HTR-8/SVneo (cell line): ENCODE measurements around the gene PTCHD4.
"Not testable (repeated sequence)": the region's sequence is repeated elsewhere in the genome, so short reads cannot be mapped to it uniquely, and the experiment has no call there.

Source experiments
- DNase-seq: peaks from one replicate; pipeline ENCODE4 v3.0.0; 2011; ENCODE audit warnings: low spot score, mixed read lengths; ENCODE audit not compliant: insufficient read length
- FAIRE-seq: peaks from 2 replicates; lab custom pipeline; 2011; peaks lifted over from hg19 to GRCh38; lab: Jason Lieb, UNC

Gene PTCHD4

GRCh38 chr6:48111143-48111506 lies at the start of gene PTCHD4:
Gene PTCHD4 (minus strand): TSS chr6:48111197. CDS start chr6:48068957, 42,240 bp downstream.
- DNase-seq (peak; percentile 59), FAIRE-seq (no peak)

GRCh38 chr6:48151142-48151541 lies 40.1 kb upstream of the PTCHD4 start:
- DNase-seq (no peak), FAIRE-seq (no peak)

- FAIRE-seq: no peak
- no peak for DNase-seq
Measured at GRCh38 chr6:48150701-48151100, 39.7 kb upstream of the PTCHD4 start.

GRCh38 chr6:48147051-48147450 lies 36.1 kb upstream of the PTCHD4 start:
- no peak for DNase-seq
- no peak for FAIRE-seq

GRCh38 chr6:48144021-48144420 lies 33.0 kb upstream of the PTCHD4 start:
- FAIRE-seq (no peak), DNase-seq (no peak)

- DNase-seq (no peak), FAIRE-seq (no peak)
Measured at GRCh38 chr6:48141975-48142374, 31.0 kb upstream of the PTCHD4 start.

GRCh38 chr6:48139818-48140614 lies 29.0 kb upstream of the PTCHD4 start:
- no peak for DNase-seq
- FAIRE-seq: no peak

GRCh38 chr6:48136856-48137255 lies 25.9 kb upstream of the PTCHD4 start:
- DNase-seq: no peak
- FAIRE-seq: no peak

- FAIRE-seq (no peak), DNase-seq (peak; percentile 23)
Measured at GRCh38 chr6:48135323-48136084, 24.5 kb upstream of the PTCHD4 start.

- no peak for FAIRE-seq
- DNase-seq: no peak
Measured at GRCh38 chr6:48134246-48134645, 23.2 kb upstream of the PTCHD4 start.

- DNase-seq: no peak
- FAIRE-seq: no peak
Measured at GRCh38 chr6:48123601-48124000, 12.6 kb upstream of the PTCHD4 start.

- not testable (repeated sequence) for DNase-seq, FAIRE-seq
Measured at GRCh38 chr6:48121983-48122749, 11.2 kb upstream of the PTCHD4 start.

GRCh38 chr6:48116699-48117645 lies 6.0 kb upstream of the PTCHD4 start:
- no peak for FAIRE-seq
- DNase-seq: no peak

- no peak for DNase-seq
- no peak for FAIRE-seq
Measured at GRCh38 chr6:48113130-48113529, 2.1 kb upstream of the PTCHD4 start.

GRCh38 chr6:48111575-48111974 lies 578 bp upstream of the PTCHD4 start:
- FAIRE-seq (no peak), DNase-seq (no peak)

GRCh38 chr6:48110436-48111142 lies 408 bp downstream of the PTCHD4 start:
- FAIRE-seq (no peak), DNase-seq (no peak)

- FAIRE-seq: no peak
- DNase-seq: no peak
Measured at GRCh38 chr6:48109944-48110343, 1.1 kb downstream of the PTCHD4 start.

GRCh38 chr6:48102476-48103195 lies 8.4 kb downstream of the PTCHD4 start:
- FAIRE-seq, DNase-seq: not testable (repeated sequence)
